GM12801 (cell line): ENCODE results near the gene OR1I1.

Source experiments
- TF ChIP-seq, protein P1 (sequence below): IDR thresholded peaks from one replicate; pipeline ENCODE4 v1.5.1; 2011; ENCODE audit warnings: control low read depth; ENCODE audit not compliant: insufficient read length; ENCODE audit errors: extremely low read depth

The OR1I1 gene

DNA sequence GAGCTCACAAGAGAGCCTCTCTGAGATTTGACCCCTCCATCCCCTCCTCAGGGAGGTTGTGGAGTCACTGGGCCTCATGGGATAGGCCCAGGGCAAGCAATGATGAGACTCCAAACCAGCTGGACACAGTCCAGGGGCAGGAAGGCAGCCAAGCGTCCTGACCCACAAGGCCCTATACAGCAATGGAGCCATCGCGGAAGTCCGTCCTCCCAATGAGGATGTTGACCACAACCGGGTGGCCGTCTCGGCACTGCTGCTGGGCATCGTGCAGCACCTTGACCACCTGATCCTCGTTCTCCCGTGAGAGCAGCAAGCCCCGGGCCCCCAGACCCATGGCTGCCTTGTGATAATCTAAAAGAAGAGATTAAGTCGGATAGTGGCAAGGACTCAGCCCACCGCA, 33.1 kb downstream of the OR1I1 start:
- TF ChIP-seq, protein P1, sequence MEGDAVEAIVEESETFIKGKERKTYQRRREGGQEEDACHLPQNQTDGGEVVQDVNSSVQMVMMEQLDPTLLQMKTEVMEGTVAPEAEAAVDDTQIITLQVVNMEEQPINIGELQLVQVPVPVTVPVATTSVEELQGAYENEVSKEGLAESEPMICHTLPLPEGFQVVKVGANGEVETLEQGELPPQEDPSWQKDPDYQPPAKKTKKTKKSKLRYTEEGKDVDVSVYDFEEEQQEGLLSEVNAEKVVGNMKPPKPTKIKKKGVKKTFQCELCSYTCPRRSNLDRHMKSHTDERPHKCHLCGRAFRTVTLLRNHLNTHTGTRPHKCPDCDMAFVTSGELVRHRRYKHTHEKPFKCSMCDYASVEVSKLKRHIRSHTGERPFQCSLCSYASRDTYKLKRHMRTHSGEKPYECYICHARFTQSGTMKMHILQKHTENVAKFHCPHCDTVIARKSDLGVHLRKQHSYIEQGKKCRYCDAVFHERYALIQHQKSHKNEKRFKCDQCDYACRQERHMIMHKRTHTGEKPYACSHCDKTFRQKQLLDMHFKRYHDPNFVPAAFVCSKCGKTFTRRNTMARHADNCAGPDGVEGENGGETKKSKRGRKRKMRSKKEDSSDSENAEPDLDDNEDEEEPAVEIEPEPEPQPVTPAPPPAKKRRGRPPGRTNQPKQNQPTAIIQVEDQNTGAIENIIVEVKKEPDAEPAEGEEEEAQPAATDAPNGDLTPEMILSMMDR: no peak

DNA sequence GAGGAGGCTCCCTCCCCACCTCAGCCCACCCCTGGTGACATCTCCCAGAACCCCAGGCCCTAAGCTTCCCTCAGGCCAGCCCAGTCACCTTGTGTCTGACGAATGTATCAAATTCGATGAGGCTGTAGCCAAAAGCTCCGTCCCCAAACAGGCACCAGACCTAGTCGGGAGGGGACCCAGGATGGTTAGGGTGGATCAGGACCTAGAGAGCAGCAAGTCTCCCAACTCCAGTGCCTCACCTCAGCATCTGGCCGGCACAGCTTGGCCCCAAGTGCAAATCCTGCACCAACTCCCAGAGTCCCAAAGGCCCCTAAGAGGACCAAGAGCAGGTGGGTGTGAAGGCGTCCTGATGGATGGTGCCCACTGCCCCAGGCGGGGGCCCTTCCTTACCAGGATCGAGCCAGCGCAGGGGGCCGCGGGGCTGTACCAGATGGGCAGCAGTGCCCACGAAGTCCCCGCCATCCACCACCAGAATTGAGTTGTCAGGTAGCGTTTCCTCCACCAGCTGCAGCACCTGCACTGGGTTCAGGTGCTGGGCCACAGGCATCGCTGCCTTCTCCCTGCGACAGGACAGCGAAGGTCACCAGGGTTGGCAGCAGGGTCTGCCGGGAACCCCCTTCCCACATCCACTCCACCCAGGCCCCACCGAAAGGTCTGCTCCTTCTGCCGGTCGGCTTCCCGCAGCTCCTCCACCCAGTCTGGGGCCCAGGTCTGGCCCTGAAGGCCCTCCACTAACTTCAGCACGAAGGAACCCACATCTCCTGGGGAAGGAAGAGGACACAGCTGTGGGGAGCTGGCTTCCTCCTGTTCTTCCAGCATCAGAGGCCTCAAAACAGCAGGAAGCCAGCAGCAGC, 34.0 kb downstream of the OR1I1 start:
- TF ChIP-seq, protein P1: no peak

DNA sequence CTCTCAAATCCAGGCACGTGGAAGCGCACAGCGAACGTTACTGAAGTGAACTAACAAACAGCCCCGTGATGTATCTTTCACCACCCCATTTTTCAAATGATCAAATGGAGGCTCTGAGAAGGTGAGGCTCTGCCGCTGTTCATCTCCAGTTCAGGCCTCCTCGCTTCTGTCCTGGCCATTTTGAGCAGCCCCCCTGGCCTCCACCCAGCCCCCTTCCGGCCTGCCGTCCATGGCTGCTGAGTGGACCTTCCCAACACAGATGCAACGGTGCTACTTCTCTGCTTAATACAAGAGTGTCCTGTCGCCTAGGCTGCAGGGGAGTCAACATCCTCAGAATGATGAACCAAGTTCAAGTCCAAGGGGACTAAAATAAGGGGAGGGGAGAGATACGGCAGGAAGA, 34.8 kb downstream of the OR1I1 start:
- TF ChIP-seq, protein P1: no peak

DNA sequence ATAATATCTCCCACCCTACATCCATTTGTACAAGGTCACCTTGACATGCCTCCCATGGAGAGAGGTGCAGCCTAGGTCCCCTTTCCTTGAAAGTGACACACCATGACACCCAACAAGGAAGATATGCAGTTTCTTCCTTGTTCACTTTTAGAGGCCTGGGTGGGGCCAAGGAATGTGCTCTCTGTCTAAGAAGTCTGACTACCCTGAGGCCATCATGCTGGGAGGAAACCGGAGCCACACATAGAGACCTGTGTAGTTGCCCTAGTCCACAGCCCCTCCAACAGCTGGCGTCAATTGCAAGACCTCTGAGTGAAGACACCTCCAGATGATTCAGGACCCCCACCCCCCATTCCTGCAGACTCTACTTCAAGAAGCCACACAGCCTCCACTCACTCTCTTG, 36.2 kb downstream of the OR1I1 start:
- TF ChIP-seq, protein P1: no peak

DNA sequence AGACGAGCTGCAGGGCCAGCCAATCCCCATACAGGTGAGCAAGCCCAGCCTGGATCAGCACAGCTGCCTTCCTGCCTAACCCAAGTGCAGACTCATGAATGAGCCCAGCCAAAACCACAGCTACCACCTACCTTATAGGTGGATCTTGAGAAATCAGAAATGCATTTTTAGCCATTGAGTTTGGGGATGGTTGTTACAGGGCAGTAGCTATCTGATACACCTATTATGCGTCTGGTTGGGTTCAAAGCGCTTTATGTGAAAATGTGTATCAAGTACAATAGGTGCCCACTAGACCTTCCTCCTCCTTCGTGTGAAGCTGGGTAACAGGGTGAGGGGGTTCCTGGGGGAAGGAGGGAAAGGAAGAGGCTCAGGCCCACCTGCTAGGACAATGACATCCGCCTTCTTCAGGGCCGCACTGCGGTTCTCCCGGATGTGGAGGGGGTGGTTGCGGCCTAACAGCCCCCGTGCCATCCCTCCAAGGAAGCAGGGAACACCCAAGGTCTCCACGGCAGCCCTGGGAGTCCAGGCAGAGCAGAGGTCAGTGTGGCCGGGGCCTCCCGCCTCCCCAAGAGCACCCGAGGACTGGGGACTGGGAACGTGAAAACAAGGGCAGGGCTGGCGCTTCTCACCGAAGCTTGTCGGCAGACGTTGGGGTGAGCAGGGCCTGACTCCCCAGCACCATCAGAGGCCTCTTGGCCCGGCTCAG, 36.9 kb downstream of the OR1I1 start:
- TF ChIP-seq, protein P1: no peak

DNA sequence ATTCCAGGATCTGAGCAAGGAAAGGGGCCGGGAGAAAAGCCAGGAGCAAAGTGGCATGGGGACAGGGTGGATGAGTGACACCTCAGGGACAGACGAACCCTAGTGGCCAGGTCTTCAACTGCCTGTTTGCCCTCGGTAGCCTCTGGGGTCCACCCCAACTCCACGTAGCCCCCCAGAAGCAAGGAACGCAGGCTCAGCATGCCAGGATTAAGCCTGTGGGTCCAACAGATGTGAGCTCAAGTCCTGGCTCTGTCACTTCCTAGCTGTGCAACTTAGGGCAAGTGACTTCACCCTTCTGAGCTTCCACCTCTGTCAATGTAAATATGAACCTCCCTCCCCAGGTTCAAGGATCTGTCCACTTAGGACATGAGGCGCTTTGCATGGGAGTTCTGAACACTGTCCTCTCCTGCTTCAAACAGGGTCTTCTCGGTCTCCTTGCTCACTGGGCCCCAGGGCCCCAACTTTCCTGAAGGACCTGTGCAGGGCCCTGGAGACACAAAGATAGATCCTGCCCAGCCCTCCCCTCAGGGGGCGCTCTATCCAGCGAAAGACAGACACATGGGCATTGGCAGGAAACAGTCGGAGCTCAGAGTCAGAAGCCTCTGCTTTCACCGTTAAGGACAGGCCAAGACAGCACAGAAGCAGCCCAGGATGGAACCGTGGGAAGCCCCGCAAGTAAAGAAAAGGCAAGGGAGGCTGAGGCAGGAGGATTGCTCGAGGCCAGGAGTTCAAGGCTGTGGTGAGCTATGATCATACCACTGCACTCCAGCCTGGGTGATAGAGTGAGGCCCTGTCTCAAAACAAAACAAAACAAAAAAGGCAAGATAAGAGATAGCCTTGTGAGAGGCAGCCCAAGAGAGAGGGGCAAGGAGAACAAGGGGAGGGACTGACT, 38.4 kb downstream of the OR1I1 start:
- TF ChIP-seq, protein P1: no peak
